ENCODE results near the gene DDX23. TPM values are rescaled to one million over a fixed set of nuclear protein-coding genes. Genes with fewer than 3 reads are reported as not detected.

DDX23 gene
- total and polyA plus RNA-seq, 12 donors, result 39.0 to 85.4 (median 66.4) TPM

- peaks cover 0 to 9% of the 10 kb centered on the region in 2 donors for H3K4me1 ChIP-seq (replicated peaks in 1 of 2)
- intact Hi-C loops (cut with DNase I), result no loop called here
- no peaks in the 10 kb centered on the region for H3K9me3 ChIP-seq (replicated peaks in 1 of 3)
- no peak for DNase-seq
- no peak overlapping the region for H3K27ac ChIP-seq
- no peaks in the 10 kb centered on the region for H3K36me3 ChIP-seq (replicated peaks in 1 of 2)
- 61 to 78% (median 73%) methylated on average over 1 of the region's 1 CpG for WGBS, 4 donors
- peaks cover 6% of the 10 kb centered on the region for H3K27me3 ChIP-seq
- H3K4me3 ChIP-seq, result no peak overlapping the region
- TF ChIP-seq POLR2A (IDR thresholded peaks at IDR 0.05), result no peak
- TF ChIP-seq CTCF (IDR thresholded peaks at IDR 0.05), result no peak
Observed at GRCh38 chr12:48894271-48894670, 42.3 kb upstream of the DDX23 start.

GRCh38 chr12:48890657-48891418 is 38.9 kb upstream of the DDX23 start:
- Histone ChIP-seq H3K36me3 (replicated peaks in 1 of 2) (no peaks in the 10 kb centered on the region), H3K27ac (no peak overlapping the region), H3K4me3 (peak overlapping the region in 1 of 4 donors; percentile 24), H3K9me3 (replicated peaks in 1 of 3) (no peaks in the 10 kb centered on the region), H3K27me3 (peaks cover 6% of the 10 kb centered on the region), H3K4me1 (replicated peaks in 1 of 2) (peaks cover 0 to 9% of the 10 kb centered on the region in 2 donors)
- intact Hi-C loops (cut with DNase I), result loop anchor here in 1 of 2 donors (1.0 kb wide), 1 partner anchor 34 kb away; no protein-coding TSS in a partner anchor
- TF ChIP-seq CTCF (IDR thresholded peaks at IDR 0.05) (peak; percentile 86 to 93 (median 88)), POLR2A (IDR thresholded peaks at IDR 0.05) (no peak)
- 6 to 9% (median 7%) methylated on average over 28 to 37 of the region's 37 CpGs for WGBS, 4 donors
- DNase-seq, result peak; percentile 63 to 89 (median 76)

- intact Hi-C loops (cut with DNase I), result loop anchor here (1.0 to 5.0 kb wide), 2 partner anchors 32 to 37 kb away; partner anchors contain the start of gene DDX23 (in 1 of the 2)
- WGBS, 4 donors, result 67 to 89% (median 78%) methylated on average over 3 of the region's 3 CpGs
- Histone ChIP-seq H3K4me3 (no peak overlapping the region), H3K4me1 (replicated peaks in 1 of 2) (peaks cover 0 to 9% of the 10 kb centered on the region in 2 donors), H3K9me3 (replicated peaks in 1 of 3) (no peaks in the 10 kb centered on the region), H3K27me3 (peaks cover 6% of the 10 kb centered on the region), H3K27ac (no peak overlapping the region), H3K36me3 (replicated peaks in 1 of 2) (no peaks in the 10 kb centered on the region)
- TF ChIP-seq CTCF (IDR thresholded peaks at IDR 0.05), result no peak
- no peak for TF ChIP-seq POLR2A (IDR thresholded peaks at IDR 0.05)
- no peak for DNase-seq
Observed at GRCh38 chr12:48889679-48890078, 37.7 kb upstream of the DDX23 start.

GRCh38 chr12:48883305-48884161 is 31.6 kb upstream of the DDX23 start:
- no peaks in the 10 kb centered on the region for H3K27me3 ChIP-seq
- no peaks in the 10 kb centered on the region for H3K9me3 ChIP-seq (replicated peaks in 1 of 3)
- DNase-seq, result no peak
- no peaks in the 10 kb centered on the region for H3K36me3 ChIP-seq (replicated peaks in 1 of 2)
- intact Hi-C loops (cut with DNase I), result no loop called here
- no peak for TF ChIP-seq CTCF (IDR thresholded peaks at IDR 0.05)
- no peak for TF ChIP-seq POLR2A (IDR thresholded peaks at IDR 0.05)
- 69 to 74% (median 71%) methylated on average over 9 to 13 of the region's 13 CpGs for WGBS, 4 donors
- no peak overlapping the region for H3K27ac ChIP-seq
- no peaks in the 10 kb centered on the region for H3K4me1 ChIP-seq (replicated peaks in 1 of 2)
- no peak overlapping the region for H3K4me3 ChIP-seq
